ENCODE data around the gene ASIC1.

ASIC1 gene

DNA sequence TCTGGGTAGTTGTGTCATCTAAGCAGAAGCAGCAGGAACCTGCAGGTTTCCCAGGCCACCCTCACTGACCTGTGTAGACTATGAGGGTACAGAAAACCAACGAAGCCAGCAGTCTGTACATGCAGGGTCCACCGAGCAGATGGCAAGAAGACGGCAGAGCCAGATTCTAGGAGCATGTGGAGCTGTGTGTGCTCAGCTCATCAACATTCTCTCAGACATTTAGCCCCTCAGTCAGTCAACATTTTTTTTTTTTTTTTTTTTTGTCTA lies 7.3 kb upstream of the ASIC1 start:
- H3K27ac ChIP-seq: no peak overlapping the region
- TF ChIP-seq ZFX (IDR thresholded peaks at IDR 0.05): no peak
- TF ChIP-seq, protein P1, sequence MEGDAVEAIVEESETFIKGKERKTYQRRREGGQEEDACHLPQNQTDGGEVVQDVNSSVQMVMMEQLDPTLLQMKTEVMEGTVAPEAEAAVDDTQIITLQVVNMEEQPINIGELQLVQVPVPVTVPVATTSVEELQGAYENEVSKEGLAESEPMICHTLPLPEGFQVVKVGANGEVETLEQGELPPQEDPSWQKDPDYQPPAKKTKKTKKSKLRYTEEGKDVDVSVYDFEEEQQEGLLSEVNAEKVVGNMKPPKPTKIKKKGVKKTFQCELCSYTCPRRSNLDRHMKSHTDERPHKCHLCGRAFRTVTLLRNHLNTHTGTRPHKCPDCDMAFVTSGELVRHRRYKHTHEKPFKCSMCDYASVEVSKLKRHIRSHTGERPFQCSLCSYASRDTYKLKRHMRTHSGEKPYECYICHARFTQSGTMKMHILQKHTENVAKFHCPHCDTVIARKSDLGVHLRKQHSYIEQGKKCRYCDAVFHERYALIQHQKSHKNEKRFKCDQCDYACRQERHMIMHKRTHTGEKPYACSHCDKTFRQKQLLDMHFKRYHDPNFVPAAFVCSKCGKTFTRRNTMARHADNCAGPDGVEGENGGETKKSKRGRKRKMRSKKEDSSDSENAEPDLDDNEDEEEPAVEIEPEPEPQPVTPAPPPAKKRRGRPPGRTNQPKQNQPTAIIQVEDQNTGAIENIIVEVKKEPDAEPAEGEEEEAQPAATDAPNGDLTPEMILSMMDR (conservative IDR thresholded peaks at IDR 0.05): no peak

- H3K27ac ChIP-seq: no peak overlapping the region
- TF ChIP-seq, protein P1 (conservative IDR thresholded peaks at IDR 0.05): no peak
- TF ChIP-seq ZFX (IDR thresholded peaks at IDR 0.05): no peak
These were observed 6.8 kb upstream of the ASIC1 start for GRCh38 chr12:50050410-50051098.

- TF ChIP-seq, protein P1 (conservative IDR thresholded peaks at IDR 0.05): no peak
- no peak for TF ChIP-seq ZFX (IDR thresholded peaks at IDR 0.05)
- no peak overlapping the region for H3K27ac ChIP-seq
These were observed 6.1 kb upstream of the ASIC1 start for GRCh38 chr12:50051101-50051806.

- TF ChIP-seq ZFX (IDR thresholded peaks at IDR 0.05): no peak
- TF ChIP-seq, protein P1 (conservative IDR thresholded peaks at IDR 0.05): no peak
- H3K27ac ChIP-seq: no peak overlapping the region
These were observed 4.9 kb upstream of the ASIC1 start for GRCh38 chr12:50052544-50052943.

DNA sequence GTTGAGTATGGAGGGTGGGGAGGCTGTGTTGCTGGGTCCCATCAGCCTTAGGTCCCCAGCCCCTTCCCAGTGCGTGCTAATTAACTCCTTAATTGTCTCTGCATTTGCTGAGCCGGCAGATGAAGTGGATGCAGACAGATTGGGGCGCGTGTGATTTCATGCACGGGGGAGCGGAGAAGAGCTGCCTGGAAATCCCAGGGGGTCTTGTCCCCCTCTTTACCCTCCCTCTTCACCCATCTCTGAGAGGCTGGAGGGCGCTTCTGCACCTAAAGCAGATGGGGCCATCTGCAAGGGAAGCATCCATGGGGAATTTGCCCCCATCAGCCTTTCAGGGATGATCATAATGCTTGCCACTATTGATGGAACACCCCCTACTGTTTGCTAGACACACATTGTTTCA lies 4.4 kb upstream of the ASIC1 start:
- TF ChIP-seq, protein P1 (conservative IDR thresholded peaks at IDR 0.05): no peak
- TF ChIP-seq ZFX (IDR thresholded peaks at IDR 0.05): no peak
- no peak overlapping the region for H3K27ac ChIP-seq

DNA sequence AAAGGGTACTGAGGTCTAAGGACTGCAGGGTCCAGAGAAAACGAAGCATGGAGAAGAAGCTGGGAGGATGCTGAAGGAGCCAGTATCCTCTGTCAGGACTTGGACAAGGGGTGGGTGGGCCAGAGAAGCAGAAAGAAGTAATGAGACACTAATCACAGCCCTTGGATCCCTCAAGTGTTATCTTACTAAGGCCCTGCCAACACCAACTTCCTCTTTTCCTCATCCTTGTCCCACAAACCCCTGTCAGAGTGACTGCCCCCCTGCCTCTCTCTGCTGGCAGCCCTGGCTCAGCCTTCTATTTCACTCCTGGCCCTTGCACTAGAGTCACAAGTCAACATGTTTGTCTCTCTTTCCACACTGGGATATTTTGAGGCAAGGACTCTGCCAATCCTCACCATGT lies 3.8 kb upstream of the ASIC1 start:
- TF ChIP-seq, protein P1 (conservative IDR thresholded peaks at IDR 0.05): no peak
- TF ChIP-seq ZFX (IDR thresholded peaks at IDR 0.05): no peak

DNA sequence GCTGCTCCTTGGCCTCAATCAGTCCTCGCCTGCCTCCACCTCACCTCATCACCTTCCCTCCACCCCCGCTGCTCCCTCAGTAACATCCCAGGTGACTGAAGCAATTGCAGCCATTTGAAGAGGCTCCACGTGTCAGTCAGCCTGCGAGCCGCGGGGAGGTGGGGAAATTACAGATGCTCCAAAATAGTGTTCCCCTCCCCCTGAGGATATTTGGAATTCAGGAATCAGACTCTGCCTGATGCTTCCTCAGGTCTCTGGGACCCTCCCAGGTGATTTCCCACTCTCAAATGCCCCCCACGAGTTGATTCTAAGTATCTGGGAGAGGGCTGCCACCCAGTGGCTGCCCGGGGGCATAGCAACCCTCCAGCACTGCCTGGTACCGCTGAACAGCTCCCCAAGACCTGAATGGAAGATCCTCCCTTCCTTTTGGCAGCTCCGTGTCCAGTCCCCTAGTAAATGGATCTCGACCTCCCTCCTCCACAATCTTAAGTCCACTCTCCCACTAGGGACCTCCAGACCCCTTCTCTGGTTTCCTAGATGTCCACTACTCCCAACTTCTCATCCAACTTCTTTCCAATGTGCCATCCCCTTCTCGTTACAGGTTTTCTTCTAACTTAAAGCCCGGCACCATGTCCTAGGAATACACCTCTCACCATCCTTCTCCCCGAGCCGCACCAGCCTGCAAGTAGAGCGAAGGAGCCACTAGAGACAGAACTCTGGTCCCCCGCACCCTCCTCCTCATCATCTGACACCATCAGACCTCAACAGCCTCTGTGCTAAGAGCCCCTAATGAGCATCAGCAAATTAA lies 1.4 kb upstream of the ASIC1 start:
- H3K27ac ChIP-seq: peak overlapping the region; percentile 7; the same call in 1 of the 2 replicates
- TF ChIP-seq, protein P1 (conservative IDR thresholded peaks at IDR 0.05): peak; percentile 95
- no peak for TF ChIP-seq ZFX (IDR thresholded peaks at IDR 0.05)

More for the DNA sequence above, 3.8 kb upstream of the ASIC1 start:
- no peak overlapping the region for H3K27ac ChIP-seq
